ENCODE data around the gene RNF225.
"Not testable (repeated sequence)": the region's sequence is repeated elsewhere in the genome, so short reads cannot be mapped to it uniquely, and the experiment has no call there.

The RNF225 gene

GRCh38 chr19:58408152-58409009 lies 12.9 kb downstream of the RNF225 start, which contains the start of gene ZNF584:
ZNF584 (plus strand) TSS chr19:58408649; CDS start chr19:58409148, 499 bp downstream.
- Histone ChIP-seq H3K36me3 (0 out of 2 replicates have a peak, but pooled peaks cover 4% of the 10 kb centered on the region), H3K4me3 (peak within 1 kb of the TSS; percentile 94), H4K20me1 (peaks cover 9% of the 10 kb centered on the region; the same call in 1 of the 2 replicates), H3K4me1 (peaks cover 27% of the 10 kb centered on the region), H3K27ac (peak within 1 kb of the TSS; percentile 84), H3K9ac (peak within 1 kb of the TSS; percentile 86), H3K27me3 (no peaks in the 10 kb centered on the region), H3K9me3 (no peaks in the 10 kb centered on the region), H3K4me2 (peak within 1 kb of the TSS; percentile 95)
- no peak for TF ChIP-seq Cebpa-rat (IDR thresholded peaks at IDR 0.05)

- H3K27ac ChIP-seq, result peak overlapping the region; percentile 61
These were observed 13.7 kb downstream of the RNF225 start for GRCh38 chr19:58409010-58409790.

GRCh38 chr19:58416604-58417003 lies 21.1 kb downstream of the RNF225 start:
- Histone ChIP-seq H3K9me3 (peaks cover 28% of the 10 kb centered on the region), H3K27ac (no peak overlapping the region), H3K27me3 (no peaks in the 10 kb centered on the region), H3K4me1 (no peaks in the 10 kb centered on the region), H3K4me2 (no peak overlapping the region), H3K36me3 (peaks cover 75% of the 10 kb centered on the region), H3K9ac (no peak overlapping the region), H4K20me1 (no peaks in the 10 kb centered on the region), H3K4me3 (no peak overlapping the region)
- TF ChIP-seq Cebpa-rat (IDR thresholded peaks at IDR 0.05), result no peak

More at GRCh38 chr19:58409010-58409790, 13.7 kb downstream of the RNF225 start:
- H3K4me2 ChIP-seq, result peak overlapping the region; percentile 93
- peaks cover 27% of the 10 kb centered on the region for H3K4me1 ChIP-seq
- peak overlapping the region; percentile 94 for H3K4me3 ChIP-seq
- H3K27me3 ChIP-seq, result no peaks in the 10 kb centered on the region
- peak overlapping the region; percentile 86 for H3K9ac ChIP-seq
- no peaks in the 10 kb centered on the region for H3K9me3 ChIP-seq
- H3K36me3 ChIP-seq, result 0 out of 2 replicates have a peak, but pooled peaks cover 4% of the 10 kb centered on the region
- TF ChIP-seq Cebpa-rat (IDR thresholded peaks at IDR 0.05), result no peak
- peaks cover 9% of the 10 kb centered on the region; the same call in 1 of the 2 replicates for H4K20me1 ChIP-seq

- H3K9me3 ChIP-seq, result peaks cover 28% of the 10 kb centered on the region
- H3K27ac ChIP-seq, result no peak overlapping the region
- H4K20me1 ChIP-seq, result no peaks in the 10 kb centered on the region
- peaks cover 80% of the 10 kb centered on the region for H3K36me3 ChIP-seq
- H3K4me2 ChIP-seq, result no peak overlapping the region
- H3K9ac ChIP-seq, result no peak overlapping the region
- no peaks in the 10 kb centered on the region for H3K27me3 ChIP-seq
- no peaks in the 10 kb centered on the region for H3K4me1 ChIP-seq
- no peak for TF ChIP-seq Cebpa-rat (IDR thresholded peaks at IDR 0.05)
- no peak overlapping the region for H3K4me3 ChIP-seq
These were observed 21.6 kb downstream of the RNF225 start for GRCh38 chr19:58417071-58417470.

- H3K9ac ChIP-seq, result no peak overlapping the region
- no peak overlapping the region for H3K4me3 ChIP-seq
- peaks cover 55% of the 10 kb centered on the region for H3K9me3 ChIP-seq
- H3K27me3 ChIP-seq, result no peaks in the 10 kb centered on the region
- H3K4me2 ChIP-seq, result no peak overlapping the region
- no peak overlapping the region for H3K27ac ChIP-seq
- no peaks in the 10 kb centered on the region for H3K4me1 ChIP-seq
- H4K20me1 ChIP-seq, result no peaks in the 10 kb centered on the region
- TF ChIP-seq Cebpa-rat (IDR thresholded peaks at IDR 0.05), result no peak
- peaks cover 33% of the 10 kb centered on the region for H3K36me3 ChIP-seq
These were observed 33.2 kb downstream of the RNF225 start for GRCh38 chr19:58428617-58429016.

- no peaks in the 10 kb centered on the region for H4K20me1 ChIP-seq
- H3K9ac ChIP-seq, result no peak overlapping the region
- no peaks in the 10 kb centered on the region for H3K4me1 ChIP-seq
- TF ChIP-seq Cebpa-rat (IDR thresholded peaks at IDR 0.05), result no peak
- no peak overlapping the region for H3K4me2 ChIP-seq
- no peak overlapping the region for H3K27ac ChIP-seq
- peaks cover 44% of the 10 kb centered on the region for H3K36me3 ChIP-seq
- peaks cover 66% of the 10 kb centered on the region for H3K9me3 ChIP-seq
- no peaks in the 10 kb centered on the region for H3K27me3 ChIP-seq
- H3K4me3 ChIP-seq, result no peak overlapping the region
These were observed 34.3 kb downstream of the RNF225 start for GRCh38 chr19:58429745-58430144.

- Histone ChIP-seq H3K36me3 (peaks cover 38% of the 10 kb centered on the region), H3K4me2 (no peak overlapping the region), H3K9me3 (peaks cover 67% of the 10 kb centered on the region)
These were observed 38.8 kb downstream of the RNF225 start for GRCh38 chr19:58434217-58434616.

GRCh38 chr19:58439576-58440554 lies 44.4 kb downstream of the RNF225 start, which contains the start of gene ZNF132:
ZNF132 (minus strand) TSS chr19:58440153; CDS start chr19:58439821, 332 bp downstream.
- no peaks in the 10 kb centered on the region for H3K4me1 ChIP-seq
- no peak within 1 kb of the TSS for H3K4me2 ChIP-seq
- no peaks in the 10 kb centered on the region for H4K20me1 ChIP-seq
- H3K27ac ChIP-seq, result no peak within 1 kb of the TSS
- no peak for TF ChIP-seq Cebpa-rat (IDR thresholded peaks at IDR 0.05)
- peaks cover 64% of the 10 kb centered on the region for H3K9me3 ChIP-seq
- H3K4me3 ChIP-seq, result no peak within 1 kb of the TSS
- H3K36me3 ChIP-seq, result peaks cover 1% of the 10 kb centered on the region; the same call in 1 of the 2 replicates
- no peaks in the 10 kb centered on the region for H3K27me3 ChIP-seq
- H3K9ac ChIP-seq, result no peak within 1 kb of the TSS

More at GRCh38 chr19:58434217-58434616, 38.8 kb downstream of the RNF225 start:
- Histone ChIP-seq H3K4me1 (no peaks in the 10 kb centered on the region), H3K9ac (no peak overlapping the region), H3K27me3 (no peaks in the 10 kb centered on the region), H3K4me3 (no peak overlapping the region), H3K27ac (no peak overlapping the region), H4K20me1 (no peaks in the 10 kb centered on the region)
- TF ChIP-seq Cebpa-rat (IDR thresholded peaks at IDR 0.05), result no peak

GRCh38 chr19:58440556-58440955 lies 45.1 kb downstream of the RNF225 start:
- Histone ChIP-seq H3K27ac (no peak overlapping the region), H3K36me3 (no peaks in the 10 kb centered on the region), H3K9ac (no peak overlapping the region), H3K4me3 (no peak overlapping the region), H3K4me2 (no peak overlapping the region), H3K4me1 (no peaks in the 10 kb centered on the region), H4K20me1 (no peaks in the 10 kb centered on the region), H3K27me3 (no peaks in the 10 kb centered on the region), H3K9me3 (peaks cover 57% of the 10 kb centered on the region)
- no peak for TF ChIP-seq Cebpa-rat (IDR thresholded peaks at IDR 0.05)

- not testable (repeated sequence) for H3K4me2 ChIP-seq, H3K4me3 ChIP-seq, H3K4me1 ChIP-seq, H3K27me3 ChIP-seq, H3K27ac ChIP-seq, H3K9ac ChIP-seq, H3K36me3 ChIP-seq, H4K20me1 ChIP-seq
- peaks cover 74% of the 10 kb centered on the region for H3K9me3 ChIP-seq
These were observed 47.5 kb downstream of the RNF225 start for GRCh38 chr19:58442986-58443385.

All from BLaER1 (cell line).